IPS-18c (cell line): ENCODE data around the gene SMPDL3B.

Experiments
- H3K4me3 ChIP-seq: 2 replicates; pipeline ENCODE4 v1.7.0; 2013; ENCODE audit warnings: low read depth, mild to moderate bottlenecking, low read length, moderate library complexity; ENCODE audit not compliant: insufficient read depth
- H3K9me3 ChIP-seq: one replicate; pipeline ENCODE4 v1.6.1; 2013; ENCODE audit warnings: mild to moderate bottlenecking, low read length, moderate library complexity; ENCODE audit not compliant: control insufficient read depth, insufficient read depth

Gene SMPDL3B

DNA sequence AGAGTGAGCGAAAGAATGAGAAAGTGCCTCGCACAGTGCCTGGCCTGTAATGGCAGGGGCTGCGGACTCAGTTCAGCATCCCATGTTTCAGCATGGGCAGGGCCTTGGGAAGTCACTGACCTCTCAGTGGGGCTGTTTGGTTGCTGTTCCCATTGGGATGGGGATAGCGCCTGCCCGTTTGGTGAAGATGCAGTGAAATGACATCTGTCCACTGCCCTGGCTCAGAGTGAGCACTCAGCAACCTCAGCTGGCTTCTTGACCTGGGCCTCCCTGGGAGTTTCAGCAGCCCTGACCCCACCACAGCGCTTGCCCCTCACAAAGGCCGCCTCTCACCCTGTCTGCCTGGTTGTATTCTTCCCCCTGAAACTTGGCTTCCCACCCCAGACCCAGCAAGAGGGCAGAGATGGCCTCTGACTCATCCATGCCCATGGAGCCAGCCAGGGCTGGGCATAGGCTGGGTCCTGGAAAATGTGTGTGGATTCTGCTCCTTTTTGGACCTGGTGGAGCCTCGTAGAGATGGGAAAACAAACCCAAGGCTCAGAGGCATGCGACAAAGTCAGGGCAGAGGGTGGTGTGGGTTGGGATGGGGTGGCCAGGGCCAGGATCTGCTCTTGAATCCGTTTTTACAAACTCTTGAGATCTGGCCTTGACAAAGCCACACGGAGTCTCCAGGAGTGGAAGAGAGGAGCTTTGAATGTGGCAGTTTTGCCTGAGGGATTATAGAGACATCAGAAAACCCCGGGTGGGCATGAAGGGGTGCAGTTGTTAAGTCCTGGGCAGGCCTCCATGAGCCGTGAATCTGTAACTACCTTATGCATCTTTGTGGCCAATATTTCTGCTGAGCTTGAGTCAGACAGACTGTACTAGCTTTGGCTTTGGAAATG lies 26.2 kb downstream of the SMPDL3B start:
- H3K4me3 ChIP-seq, result peak overlapping the region; percentile 84
- no peaks in the 10 kb centered on the region for H3K9me3 ChIP-seq

DNA sequence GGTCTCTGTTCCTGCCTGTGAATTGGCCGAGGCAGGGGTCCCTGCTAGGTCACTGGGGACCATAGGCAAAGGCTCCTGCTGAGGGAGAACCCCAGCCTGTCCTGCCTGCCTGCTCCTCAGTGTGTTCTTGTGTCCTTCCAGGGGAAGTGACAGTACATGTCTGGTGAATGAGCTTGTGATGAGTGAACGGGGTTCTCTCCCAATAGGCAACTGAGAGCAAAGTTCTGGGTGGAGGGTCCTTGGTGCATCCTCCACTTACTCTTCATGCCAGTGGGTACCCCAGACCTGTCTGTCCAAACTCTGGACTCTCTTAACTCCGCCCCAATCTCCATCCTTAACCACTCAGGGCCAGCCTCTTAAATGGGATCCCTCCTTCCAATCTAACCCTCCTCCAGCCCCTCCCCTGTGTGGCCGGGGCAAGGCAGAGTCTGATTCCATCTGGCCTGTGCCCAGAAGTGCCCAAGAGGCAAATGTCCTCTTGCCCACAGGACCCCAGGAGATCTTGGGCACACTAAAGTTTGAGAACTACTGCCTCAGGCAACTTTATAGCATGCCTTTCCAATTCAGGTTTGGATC lies 26.9 kb downstream of the SMPDL3B start:
- no peak overlapping the region for H3K4me3 ChIP-seq
- no peaks in the 10 kb centered on the region for H3K9me3 ChIP-seq

DNA sequence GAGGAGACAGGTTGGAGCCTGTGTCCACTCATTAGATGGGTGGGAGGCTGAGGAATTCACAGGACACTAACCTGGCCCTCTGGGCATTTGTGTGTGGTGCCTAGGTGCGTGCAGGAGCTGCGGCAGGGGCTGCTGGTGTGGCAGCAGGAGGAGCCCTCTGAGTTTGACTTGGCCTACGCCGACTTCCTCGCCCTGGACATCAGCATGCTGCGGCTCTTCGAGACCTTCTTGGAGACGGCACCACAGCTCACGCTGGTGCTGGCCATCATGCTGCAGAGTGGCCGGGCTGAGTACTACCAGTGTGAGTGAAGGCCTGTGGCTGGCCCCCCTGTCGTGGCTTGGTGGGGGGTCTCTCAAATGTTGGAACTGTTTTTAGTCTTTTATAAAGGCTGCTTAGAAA lies 28.6 kb downstream of the SMPDL3B start:
- Histone ChIP-seq H3K4me3 (no peak overlapping the region), H3K9me3 (no peaks in the 10 kb centered on the region)

DNA sequence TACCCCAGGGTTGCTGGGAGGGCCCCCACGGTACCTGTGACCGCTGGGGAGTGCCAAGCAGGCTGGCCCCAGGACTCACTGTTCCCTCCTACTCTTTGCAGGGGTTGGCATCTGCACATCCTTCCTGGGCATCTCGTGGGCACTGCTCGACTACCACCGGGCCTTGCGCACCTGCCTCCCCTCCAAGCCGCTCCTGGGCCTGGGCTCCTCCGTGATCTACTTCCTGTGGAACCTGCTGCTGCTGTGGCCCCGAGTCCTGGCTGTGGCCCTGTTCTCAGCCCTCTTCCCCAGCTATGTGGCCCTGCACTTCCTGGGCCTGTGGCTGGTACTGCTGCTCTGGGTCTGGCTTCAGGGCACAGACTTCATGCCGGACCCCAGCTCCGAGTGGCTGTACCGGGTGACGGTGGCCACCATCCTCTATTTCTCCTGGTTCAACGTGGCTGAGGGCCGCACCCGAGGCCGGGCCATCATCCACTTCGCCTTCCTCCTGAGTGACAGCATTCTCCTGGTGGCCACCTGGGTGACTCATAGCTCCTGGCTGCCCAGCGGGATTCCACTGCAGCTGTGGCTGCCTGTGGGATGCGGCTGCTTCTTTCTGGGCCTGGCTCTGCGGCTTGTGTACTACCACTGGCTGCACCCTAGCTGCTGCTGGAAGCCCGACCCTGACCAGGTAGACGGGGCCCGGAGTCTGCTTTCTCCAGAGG lies 31.8 kb downstream of the SMPDL3B start:
- no peak overlapping the region for H3K4me3 ChIP-seq

DNA sequence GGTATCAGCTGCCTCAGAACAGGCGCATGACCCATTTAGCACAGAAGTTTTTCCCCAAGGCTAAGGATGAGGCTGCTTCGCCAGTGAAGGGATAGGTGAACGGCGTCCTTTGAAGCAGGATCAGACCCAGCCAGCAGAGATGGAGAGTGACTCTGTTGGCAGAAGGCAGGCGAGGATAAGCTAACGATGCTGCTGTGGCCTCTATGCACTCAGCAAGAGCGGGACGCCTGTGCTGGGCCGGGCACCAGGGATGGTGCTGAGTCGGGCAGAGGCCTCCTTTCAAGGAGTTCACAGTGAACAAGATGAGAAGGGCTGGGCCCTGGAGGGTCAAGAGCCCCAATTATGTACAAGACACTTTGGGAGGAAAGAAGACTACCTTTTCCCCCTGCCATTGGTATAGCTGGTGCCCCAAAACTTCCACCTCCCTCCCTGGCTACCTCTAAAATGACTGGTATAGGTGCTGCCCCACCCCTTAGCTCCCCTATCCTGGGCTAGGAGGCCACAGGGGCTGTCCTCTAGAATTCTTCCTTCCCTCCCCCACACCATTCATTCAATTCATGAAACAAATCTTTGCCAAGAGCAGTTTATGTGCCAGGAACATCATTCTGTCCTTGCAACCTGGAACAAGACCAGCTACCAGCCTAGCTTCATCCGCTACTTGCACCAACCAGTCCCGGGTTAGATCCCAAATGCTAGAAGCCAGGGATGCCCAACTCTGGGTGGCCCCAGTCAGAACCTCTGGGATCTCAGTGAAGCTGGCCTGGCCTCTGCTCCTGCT lies 32.5 kb downstream of the SMPDL3B start:
- no peak overlapping the region for H3K4me3 ChIP-seq
- peaks cover 3% of the 10 kb centered on the region for H3K9me3 ChIP-seq

More for the DNA sequence above, 31.8 kb downstream of the SMPDL3B start:
- peaks cover 3% of the 10 kb centered on the region for H3K9me3 ChIP-seq

DNA sequence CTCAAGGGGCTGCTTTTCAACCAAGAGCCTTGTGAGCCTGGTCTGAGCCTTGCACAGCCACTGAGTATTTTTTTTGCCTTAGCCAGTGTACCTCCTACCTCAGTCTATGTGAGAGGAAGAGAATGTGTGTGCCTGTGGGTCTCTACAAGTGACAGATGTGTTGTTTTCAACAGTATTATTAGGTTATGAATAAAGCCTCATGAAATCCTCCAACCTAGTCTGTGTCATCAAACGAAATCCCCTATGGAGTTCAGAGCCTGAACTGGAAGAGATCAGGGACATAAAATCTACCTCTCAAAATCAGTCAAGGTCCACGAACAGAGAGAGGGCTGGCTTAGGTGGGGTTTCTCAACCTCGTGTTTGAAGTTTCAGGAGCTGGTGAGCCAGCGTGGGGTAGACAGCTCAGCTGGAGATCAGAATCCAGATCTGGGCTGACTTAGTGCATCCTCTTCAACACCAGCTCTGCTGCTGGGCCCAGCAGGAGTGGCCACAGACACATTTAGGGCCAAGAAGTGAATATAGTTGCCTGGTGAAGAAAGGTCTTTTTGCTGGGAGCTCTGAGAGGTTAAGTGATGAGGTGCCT lies 33.2 kb downstream of the SMPDL3B start:
- no peak overlapping the region for H3K4me3 ChIP-seq
- peaks cover 3% of the 10 kb centered on the region for H3K9me3 ChIP-seq

DNA sequence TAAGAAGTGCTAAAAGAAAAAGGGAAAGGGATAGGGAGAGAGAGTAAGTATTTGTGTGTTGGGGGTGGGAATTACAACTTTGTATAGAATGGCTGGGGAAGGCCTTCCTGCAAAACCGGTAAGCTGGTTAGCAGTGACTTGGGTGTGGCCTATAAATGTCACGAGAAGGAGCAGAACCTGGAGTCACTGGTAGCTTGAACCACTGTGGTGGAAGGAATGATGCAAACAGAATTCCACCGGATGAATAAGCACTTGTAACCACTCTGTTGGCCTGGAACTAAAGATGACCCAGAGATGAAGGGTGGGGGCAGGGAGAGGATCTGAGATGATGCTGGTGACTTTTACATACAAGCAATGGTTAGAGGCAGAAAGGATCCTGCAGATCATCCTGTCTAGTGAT lies 33.9 kb downstream of the SMPDL3B start:
- Histone ChIP-seq H3K9me3 (peaks cover 3% of the 10 kb centered on the region), H3K4me3 (no peak overlapping the region)

DNA sequence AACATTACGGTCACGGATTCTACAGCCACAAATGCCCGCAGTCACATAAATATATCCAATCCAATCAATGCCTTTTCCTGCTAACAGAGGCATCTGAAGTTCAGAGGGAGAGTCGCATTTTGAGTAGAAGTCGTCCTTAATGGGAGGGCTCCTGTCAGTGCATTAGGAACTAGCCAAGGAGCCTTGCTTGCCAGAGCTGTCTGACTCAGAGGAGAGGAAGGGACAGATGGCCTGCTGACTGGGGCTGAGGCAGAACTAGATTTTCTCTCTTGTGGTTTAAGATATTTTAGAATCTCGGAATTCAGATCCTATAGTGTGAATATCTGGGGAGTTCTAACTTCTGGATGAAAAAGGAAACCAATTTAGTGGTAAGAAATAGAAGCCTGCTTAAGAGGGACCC lies 35.6 kb downstream of the SMPDL3B start:
- Histone ChIP-seq H3K9me3 (peaks cover 3% of the 10 kb centered on the region), H3K4me3 (no peak overlapping the region)

DNA sequence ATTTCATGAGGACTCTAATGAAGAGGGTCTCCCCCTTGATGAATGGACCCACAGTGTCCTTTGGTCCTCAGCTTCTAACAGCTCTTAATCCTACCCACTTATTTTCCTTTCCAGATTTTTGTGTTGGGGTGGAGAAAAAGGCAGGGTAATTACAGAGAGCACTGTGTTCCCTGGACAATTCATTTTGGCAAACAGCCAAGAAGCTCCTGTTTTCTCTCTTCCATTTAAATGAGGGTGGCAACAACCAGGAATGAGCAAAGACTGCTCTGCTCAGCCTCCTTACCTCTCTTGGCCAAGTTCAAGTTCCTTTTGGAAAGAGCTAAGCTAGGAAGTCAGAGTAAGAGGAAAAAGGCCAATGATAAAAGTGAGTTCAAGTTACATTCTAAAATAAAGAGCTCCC lies 36.9 kb downstream of the SMPDL3B start:
- peaks cover 3% of the 10 kb centered on the region for H3K9me3 ChIP-seq
- H3K4me3 ChIP-seq, result no peak overlapping the region

DNA sequence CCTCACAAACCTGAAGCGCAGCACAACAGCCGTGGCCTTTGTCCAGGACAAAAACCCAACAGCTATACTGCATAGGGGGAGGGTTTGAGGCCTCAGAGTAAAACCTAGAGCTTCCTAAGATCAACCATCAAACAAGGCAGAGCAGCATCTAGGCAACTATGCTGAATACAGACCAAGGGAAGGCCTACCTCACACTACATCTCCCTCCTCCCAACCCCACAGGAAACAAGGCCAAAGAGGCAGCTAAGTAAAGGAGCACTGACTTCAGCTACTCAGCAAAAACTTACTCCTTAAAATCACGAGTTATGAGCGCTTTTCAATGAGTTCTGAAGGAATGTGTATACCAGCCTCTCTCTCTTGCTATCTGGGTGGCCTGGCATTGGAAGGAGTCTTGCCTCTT lies 37.3 kb downstream of the SMPDL3B start:
- no peak overlapping the region for H3K4me3 ChIP-seq
- H3K9me3 ChIP-seq, result peaks cover 3% of the 10 kb centered on the region

DNA sequence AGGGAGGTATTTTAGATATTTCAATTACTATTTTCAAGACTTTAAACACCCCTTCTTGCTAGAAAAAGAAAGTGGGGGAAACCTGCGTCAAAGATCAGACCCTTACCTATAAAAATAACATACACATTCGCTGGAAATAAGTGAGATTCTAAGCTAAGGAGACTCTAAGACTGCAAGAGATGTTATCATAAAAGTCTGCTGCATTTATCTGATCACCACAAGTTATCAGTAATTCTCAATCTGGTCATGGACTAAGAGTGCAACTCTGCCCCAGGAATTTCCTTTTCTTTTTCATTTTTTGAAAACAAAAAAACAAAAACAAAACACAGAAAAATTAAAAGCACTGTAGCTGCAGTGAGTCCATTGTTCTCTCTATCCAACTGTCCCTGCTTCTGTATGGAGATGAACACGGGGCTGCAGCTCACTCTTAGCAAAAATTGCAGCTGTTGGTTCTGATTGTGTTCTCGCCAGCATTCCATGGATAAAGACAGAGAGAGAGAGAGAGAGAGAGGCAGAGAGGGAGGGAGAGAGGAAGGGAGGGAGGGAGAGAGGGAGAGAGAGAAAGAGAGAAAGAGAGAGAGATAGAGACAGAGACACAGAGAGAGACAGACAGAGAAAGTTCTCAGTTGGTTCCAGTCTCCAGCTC lies 39.1 kb downstream of the SMPDL3B start:
- H3K9me3 ChIP-seq, result peaks cover 3% of the 10 kb centered on the region

DNA sequence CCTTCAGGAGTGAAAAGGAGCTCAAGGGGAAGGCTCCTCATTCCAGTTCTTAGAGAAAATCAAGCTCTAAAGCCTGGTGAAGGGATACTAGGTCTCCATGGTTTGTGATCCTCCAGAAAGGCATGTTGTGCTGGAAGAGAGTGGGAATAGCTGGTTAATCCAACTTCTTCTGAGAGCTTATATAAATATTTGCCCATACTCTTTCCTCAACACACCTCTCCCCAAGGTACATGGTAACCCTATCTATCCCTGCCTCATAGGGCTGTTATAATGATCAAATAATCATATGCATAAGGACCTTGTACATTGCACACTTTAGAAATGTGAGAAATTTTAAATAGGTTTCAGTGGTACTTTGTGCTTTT lies 39.6 kb downstream of the SMPDL3B start:
- Histone ChIP-seq H3K4me3 (no peak overlapping the region), H3K9me3 (peaks cover 3% of the 10 kb centered on the region)

More for the DNA sequence above, 39.1 kb downstream of the SMPDL3B start:
- H3K4me3 ChIP-seq, result no peak overlapping the region

DNA sequence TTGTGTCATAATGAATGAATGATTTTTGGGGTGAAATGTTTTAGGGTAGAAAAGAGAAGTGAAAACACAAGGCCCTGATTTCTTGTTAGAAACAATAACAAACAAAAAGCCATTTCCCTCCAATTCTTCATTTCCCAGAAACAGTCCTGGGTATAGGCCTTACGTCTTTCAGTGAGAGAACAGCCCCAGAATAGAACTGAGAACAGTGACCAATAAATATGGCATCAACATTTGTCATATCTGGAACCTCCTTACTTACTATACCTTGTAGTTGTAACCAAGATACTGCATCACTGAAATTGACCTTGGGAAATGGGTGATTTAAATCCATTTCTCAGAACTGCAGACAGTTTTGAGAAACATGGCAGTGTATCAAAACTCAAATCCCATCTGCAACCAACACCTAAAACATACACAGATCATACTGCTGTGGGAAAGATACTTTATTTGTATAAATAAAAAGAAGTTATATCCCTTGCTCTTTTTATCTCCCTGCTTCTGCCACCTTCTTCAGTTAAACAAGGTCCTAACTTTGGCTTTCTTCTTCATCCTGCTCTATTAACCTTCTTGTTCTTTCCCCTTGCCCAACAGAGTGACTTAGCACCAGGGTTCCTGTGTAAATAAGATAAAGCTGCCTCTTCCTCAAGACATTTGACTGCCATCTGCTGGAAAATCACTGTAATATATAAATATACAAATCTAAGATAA lies 44.5 kb downstream of the SMPDL3B start:
- Histone ChIP-seq H3K4me3 (no peak overlapping the region), H3K9me3 (no peaks in the 10 kb centered on the region)

DNA sequence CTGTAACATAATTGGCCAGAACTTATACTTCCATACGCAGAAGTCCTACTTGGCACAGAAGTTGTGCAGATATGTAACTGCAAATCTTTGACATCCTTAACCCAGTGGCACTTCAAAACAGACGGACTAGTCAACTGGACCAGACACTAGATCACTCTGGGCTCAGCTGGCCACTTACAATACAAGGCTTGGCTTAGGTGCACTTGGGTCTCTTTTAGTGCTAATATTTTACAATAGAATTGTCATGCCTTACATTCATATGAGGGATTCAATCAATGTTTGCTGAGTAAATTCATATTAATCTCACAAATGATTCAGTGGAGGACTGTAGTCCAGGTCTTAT lies 45.0 kb downstream of the SMPDL3B start:
- H3K4me3 ChIP-seq, result no peak overlapping the region
- H3K9me3 ChIP-seq, result no peaks in the 10 kb centered on the region

DNA sequence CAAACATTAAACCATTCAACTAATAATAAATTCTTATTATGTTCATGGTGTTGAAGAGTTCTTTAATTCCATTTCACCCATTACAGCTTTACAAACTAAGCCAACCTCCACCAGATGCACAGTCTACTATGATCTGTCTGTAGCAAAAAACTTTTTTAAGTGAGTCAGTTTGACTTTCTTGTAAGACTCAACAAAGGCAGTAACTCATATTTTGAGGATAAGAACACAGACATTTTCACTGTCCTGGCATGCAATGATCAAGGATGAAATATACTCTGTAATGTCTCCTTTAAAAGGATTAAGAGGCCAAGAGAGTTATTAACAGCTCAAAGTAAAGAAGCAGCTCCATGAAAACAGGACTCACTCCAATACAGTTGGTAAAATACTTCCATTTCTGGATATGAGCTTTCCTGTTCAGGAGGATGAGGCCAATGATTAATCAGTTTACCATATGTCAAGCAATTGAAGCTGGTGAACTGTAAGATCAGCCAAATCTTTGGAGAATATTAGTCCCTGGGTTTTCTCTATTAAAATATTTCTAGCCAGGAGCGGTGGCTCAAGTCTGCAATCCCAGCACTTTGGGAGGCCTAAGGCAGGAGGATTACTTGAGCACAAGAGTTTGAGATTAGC lies 45.5 kb downstream of the SMPDL3B start:
- H3K4me3 ChIP-seq, result no peak overlapping the region
- H3K9me3 ChIP-seq, result no peaks in the 10 kb centered on the region

DNA sequence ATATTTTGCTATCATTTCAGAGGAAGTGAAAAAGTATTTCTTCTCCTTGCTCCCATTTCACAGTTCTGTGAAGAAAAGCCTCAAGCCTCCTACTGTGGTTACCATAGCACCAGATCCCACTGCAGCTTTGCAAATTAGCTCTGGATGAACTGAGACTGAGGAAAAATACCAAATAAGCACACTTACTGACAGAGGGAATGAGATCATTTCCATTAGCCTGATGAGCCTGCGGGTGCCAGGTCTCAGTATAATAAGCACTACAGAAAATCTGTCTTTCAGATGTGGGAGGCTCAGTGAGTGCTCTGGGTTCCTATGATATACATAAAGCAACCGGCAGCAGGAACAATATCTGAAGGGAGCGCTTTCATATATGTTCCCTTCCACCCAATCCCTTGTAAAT lies 46.3 kb downstream of the SMPDL3B start:
- Histone ChIP-seq H3K4me3 (no peak overlapping the region), H3K9me3 (no peaks in the 10 kb centered on the region)
